GM18861 (cell line): ENCODE results near the gene CRTAP.
"Not testable (repeated sequence)": the region's sequence is repeated elsewhere in the genome, so short reads cannot be mapped to it uniquely, and the experiment has no call there.

Experiments used
- ATAC-seq: cut with Tn5 transposase; IDR thresholded peaks from one replicate; pipeline ENCODE4 v1.9.1; 2021; ENCODE audit not compliant: unreplicated experiment

CRTAP gene

DNA sequence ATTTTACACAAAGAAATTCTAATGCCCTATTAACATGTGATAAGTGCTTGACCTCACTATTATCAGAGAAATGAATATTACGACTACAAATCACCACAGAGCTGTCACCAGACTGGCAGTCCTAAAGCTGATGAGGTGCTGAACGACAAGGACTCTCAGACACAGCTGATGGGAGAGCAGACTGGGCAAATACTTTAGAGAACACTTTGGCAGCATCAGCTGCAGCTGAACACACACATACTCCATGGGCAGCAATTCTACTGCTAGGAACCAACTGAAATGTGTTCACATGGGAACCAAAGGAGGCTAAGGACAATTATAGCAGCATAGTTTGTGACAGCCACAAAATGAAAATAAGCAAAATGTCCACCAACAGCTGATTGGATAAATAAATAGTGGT is 59.3 kb downstream of the CRTAP start:
- ATAC-seq: no peak

DNA sequence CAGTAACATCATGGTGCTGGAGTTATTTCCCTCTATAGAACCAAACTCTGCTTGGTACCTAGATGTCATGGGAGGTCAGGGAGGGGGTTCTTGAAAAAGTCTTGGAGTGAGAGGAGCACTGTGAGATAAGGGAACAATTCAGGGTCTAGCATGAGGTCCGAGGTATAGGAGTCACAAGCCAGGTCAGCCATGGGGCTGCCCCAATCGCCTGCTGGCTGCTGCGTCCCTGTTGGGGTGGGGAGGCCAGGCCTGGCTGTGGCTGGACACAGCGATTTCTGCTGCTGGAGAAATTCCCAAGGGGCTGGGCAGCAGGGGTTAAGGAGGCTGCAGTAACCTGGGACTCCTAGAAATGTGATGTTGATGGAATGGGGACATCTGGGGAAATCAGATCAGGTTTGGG is 59.9 kb downstream of the CRTAP start:
- ATAC-seq: no peak

DNA sequence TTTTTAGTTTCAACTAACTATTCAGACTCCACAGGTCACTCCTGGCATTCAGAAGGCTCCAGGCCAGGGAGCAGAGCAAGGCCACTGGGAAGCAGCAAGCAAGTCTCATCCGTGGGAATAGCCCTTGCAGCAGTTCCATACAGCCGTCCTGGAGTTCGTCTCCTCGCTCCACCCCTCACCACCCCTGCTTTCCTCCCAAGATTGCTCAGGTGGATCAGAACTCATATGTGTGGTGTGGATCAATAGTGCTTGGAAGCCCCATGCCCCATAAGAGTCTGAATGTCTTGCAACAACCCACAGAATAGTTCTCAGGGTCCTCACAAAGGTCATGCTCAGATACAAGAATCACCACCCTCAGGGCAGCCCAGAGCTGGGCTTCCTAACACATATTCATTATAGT is 60.3 kb downstream of the CRTAP start:
- no peak for ATAC-seq

DNA sequence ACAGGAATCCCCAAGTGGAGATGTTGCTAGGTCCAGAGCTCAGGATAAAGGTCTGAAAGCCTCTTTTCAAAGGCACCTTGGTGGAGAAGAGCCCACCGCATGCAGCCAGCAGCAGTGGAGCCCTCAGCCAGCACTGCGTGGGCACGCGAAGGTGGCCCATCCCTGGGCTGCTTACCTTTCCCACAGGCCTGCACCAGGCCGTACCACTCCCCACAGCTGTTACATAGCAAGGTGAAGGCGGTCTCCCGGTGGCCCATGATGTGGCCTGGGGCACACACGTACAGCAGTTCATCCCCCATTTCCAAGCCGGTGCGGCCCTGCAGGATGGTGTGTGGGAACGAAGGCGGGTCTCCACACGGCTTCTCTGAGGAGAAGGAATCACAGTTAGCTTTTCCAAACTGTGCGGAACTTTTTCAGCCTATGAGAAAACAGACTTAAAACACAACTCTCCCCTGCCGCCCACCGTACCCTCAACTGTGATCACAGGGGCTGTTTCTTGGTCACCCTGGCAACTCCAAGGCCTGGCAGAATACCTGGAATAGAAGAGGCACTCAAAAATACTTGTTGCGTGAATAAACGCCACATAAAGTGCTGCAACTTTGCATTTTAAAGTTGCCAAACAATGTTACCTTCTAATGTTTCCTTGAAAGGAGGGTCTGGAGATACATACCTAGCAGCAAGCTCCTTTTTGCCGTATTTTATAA is 61.0 kb downstream of the CRTAP start:
- no peak for ATAC-seq

DNA sequence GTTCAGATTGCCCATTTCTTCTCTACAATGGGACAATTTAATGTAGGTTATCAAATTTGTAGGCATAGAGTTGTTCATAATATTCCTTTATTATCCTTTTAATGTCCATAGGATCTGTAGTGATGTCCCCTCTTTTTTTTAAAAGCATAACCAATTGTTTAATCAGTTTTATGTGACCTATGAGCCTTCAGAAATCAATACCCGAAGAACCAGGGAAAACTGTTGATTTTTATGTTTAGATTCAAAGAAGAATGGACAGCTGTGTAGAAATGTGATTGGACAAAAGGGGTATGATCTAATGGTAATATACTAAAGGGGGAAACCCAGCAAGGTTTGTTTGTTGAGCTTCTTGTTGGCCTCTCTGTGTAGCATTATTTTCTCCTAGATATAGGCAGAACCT is 65.3 kb downstream of the CRTAP start:
- ATAC-seq: no peak

DNA sequence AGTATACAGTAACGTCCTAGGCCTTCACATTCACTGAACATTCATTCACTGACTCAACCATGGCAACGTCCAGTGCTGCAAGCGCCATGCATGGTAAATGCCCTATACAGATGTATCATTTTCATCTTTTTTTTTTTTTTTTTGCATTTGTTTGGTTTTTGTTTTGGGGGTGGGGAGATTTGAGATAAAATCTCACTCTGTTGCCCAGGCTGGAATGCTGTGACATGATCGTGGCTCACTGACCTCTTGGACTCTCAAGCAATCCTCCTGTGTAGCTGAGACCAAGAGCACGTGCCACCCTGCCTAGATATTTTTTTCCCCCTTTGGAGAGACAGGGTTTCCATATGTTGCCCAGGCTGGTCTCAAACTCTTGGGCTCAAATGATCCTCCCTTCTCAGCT is 67.4 kb downstream of the CRTAP start:
- ATAC-seq: no peak

DNA sequence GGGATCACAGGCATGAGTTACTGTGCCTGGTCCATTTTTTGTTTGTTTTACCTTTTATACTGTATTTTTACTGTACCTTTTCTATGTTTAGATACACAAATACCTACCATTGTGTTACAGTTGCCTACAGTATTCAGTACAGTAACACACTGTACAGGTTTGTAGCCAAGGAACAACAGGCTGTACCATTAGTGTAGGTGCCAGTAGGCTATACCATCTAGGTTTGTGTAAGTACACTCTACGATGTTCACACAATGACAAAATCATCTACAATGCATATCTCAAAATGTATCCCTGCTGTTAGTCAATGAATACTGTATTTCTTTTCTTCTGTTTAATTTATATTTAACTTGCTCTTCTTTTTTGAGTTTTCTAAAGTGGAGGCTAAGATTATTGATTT is 67.8 kb downstream of the CRTAP start:
- ATAC-seq: not testable (repeated sequence)

DNA sequence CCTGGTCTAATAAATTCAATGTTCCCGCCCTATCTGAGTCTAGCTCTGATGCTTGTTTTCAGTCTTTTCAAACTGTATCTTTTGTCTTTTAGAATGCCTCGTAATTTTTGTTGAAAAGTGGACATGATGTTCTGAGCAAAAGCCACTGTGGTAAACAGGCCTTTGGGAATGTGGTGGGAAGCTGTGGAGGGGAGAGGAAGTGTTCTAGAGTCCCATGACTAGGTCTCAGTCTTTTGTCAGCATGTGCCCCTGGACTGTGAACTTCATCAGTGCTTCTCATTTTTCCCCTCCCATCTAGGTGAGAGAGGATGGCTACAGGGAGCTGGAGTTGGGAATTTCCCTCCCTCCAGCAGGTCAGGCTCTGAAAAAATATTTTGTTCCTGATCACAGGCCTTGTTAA is 71.0 kb downstream of the CRTAP start:
- ATAC-seq: no peak

DNA sequence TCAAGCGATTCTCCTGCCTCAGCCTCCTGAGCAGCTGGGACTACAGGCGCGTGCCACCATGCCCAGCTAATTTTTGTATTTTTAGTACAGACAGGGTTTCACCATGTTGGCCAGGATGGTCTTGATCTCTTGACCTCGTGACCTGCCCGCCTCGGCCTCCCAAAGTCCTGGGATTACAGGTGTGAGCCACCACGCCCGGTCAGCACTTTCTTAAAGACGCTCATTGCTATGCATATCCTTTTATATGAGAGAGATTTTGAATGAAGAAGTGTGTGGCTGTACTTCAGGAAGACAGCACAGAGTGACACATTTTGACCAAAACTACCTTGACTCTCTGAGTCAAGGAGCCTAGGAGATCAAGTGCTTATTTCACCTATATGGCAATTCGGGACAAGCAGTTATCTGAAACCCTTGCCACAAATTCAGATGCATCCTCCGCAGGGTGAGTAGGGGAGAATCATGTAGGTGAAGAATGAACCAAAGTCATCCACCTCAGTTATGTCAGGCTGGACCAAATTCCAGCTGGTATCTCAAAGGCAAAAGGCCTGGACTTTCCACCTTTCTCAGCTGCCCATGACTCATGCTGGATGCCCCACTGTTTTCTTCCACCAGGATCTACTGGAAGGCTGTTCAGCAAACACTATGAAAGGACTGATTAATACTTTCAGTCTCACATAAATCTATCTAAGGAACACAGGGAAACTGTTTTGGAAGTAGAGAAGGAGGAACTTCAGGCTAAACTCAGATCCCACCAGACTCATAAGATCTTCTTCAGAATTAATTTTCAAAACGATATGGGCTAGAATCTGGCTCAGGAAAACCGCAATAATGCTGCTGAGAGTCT is 72.9 kb downstream of the CRTAP start:
- ATAC-seq: no peak

DNA sequence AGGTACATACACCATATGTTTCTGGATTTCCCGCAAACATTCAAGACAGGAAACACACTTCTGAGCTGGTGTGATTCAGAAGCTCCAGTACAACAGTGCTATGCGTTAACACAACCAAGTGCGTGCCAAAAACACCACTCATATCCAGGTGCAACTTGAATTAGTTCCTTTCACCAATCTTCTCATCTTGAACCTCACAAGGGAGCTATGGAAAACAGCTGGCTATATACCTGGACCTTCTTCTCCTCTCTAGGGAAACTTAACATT is 73.5 kb downstream of the CRTAP start:
- no peak for ATAC-seq

DNA sequence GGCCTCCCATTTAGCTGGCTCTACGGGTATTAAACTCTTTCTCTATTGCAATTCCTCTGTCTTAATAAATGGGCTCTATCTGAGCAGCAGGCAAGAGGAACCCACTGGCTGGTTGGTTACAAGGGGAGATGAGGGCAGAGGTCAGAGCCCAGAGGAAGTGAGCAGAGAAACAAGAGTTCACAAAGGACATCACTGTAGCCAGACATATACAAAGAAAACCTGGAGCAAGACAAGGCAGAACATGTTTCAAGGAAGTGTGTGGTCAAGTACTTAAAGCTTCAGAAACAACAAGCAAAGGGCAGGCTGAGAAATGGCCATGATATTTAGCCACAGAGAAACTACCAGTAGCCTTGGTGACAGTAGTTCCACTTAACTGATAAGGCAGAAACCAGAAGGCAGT is 80.5 kb downstream of the CRTAP start:
- ATAC-seq: no peak

DNA sequence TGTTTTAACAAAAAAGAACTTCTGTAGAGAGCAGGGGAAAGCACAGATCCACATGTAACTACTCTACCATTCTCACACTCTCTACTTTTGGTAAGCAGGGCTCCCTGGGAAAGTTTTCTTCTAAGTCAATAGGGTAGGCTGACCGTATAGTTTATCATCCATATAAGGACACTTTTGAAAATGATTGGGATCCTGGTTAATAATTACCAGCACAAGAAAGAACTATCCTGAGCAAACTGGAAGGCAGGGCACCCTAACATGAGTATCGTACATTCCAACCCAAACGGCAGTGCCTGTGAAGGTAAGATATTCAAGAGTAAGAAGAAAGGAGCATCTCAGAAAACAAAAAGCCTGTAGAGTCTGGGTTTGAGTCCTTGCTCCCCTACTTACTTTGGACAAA is 82.7 kb downstream of the CRTAP start:
- ATAC-seq: no peak
